Stimulated activated CD8-positive, alpha-beta memory T cell treated with anti-CD3 and anti-CD28 coated beads, Interleukin-12 subunit alpha, Interleukin-12 subunit beta, amount 100 ng/mL, for 1 hour (primary cell): ENCODE data around the gene DNM1.
A peak's percentile ranks its signal among the peaks of the same experiment; 100 is the strongest.

Experiments used
- DNase-seq: peaks from one replicate; pipeline ENCODE4 v3.0.0-alpha.2; 2020; ENCODE audit warnings: low read depth

DNM1 gene

GRCh38 chr9:128252317-128253139 is 49.3 kb downstream of the DNM1 start:
- no peak for DNase-seq

GRCh38 chr9:128253140-128253990 is 50.2 kb downstream of the DNM1 start:
- no peak for DNase-seq

- DNase-seq: no peak
Observed at GRCh38 chr9:128253991-128254346, 50.8 kb downstream of the DNM1 start.

- no peak for DNase-seq
Observed at GRCh38 chr9:128254362-128254761, 51.2 kb downstream of the DNM1 start.

GRCh38 chr9:128254855-128255759 is 51.9 kb downstream of the DNM1 start:
- no peak for DNase-seq

GRCh38 chr9:128257086-128257825 is 54.1 kb downstream of the DNM1 start:
- DNase-seq: no peak

- DNase-seq: no peak
Observed at GRCh38 chr9:128257907-128258306, 54.7 kb downstream of the DNM1 start.

GRCh38 chr9:128258326-128258725 is 55.1 kb downstream of the DNM1 start:
- no peak for DNase-seq

- DNase-seq: no peak
Observed at GRCh38 chr9:128259156-128259555, 56.0 kb downstream of the DNM1 start.

GRCh38 chr9:128260340-128260739 is 57.2 kb downstream of the DNM1 start:
- no peak for DNase-seq

- no peak for DNase-seq
Observed at GRCh38 chr9:128262687-128263086, 59.5 kb downstream of the DNM1 start.

- DNase-seq: no peak
Observed at GRCh38 chr9:128265348-128265847, 62.2 kb downstream of the DNM1 start.

GRCh38 chr9:128266868-128267590 is 63.9 kb downstream of the DNM1 start:
- no peak for DNase-seq

- no peak for DNase-seq
Observed at GRCh38 chr9:128271112-128271511, 67.9 kb downstream of the DNM1 start.

GRCh38 chr9:128271512-128271911 is 68.3 kb downstream of the DNM1 start:
- no peak for DNase-seq

- DNase-seq: no peak
Observed at GRCh38 chr9:128274245-128274644, 71.1 kb downstream of the DNM1 start.

- no peak for DNase-seq
Observed at GRCh38 chr9:128275198-128276007, 72.2 kb downstream of the DNM1 start, which contains the start of gene GOLGA2. GOLGA2 (minus strand) TSS chr9:128276007; CDS start chr9:128275976, 31 bp downstream.

GRCh38 chr9:128276008-128276573 is 72.9 kb downstream of the DNM1 start, which contains the start of gene SWI5:
SWI5 (plus strand) TSS chr9:128276276.
- DNase-seq: peak; percentile 100
